Ishikawa (cell line): ENCODE measurements around the gene HSF4.
A peak's percentile ranks its signal among the peaks of the same experiment; 100 is the strongest.

Source experiments
- CEBPB ChIP-seq: IDR thresholded peaks from 2 replicates; pipeline ENCODE4 v1.6.1; 2012
- CREB1 ChIP-seq: IDR thresholded peaks from 2 replicates; pipeline ENCODE4 v1.6.1; 2012; ENCODE audit warnings: low read depth
- EGR1 ChIP-seq: IDR thresholded peaks from 2 replicates; pipeline ENCODE4 v1.6.1; 2012
- EP300 ChIP-seq: IDR thresholded peaks from 2 replicates; pipeline ENCODE4 v1.6.1; 2012; ENCODE audit warnings: borderline replicate concordance
- FOXM1 ChIP-seq: IDR thresholded peaks from 2 replicates; pipeline ENCODE4 v1.6.1; 2012; ENCODE audit warnings: low read depth, borderline replicate concordance
- MAX ChIP-seq: IDR thresholded peaks from 2 replicates; pipeline ENCODE4 v1.6.1; 2012
- NFIC ChIP-seq: IDR thresholded peaks from 2 replicates; pipeline ENCODE4 v1.6.1; 2012
- RAD21 ChIP-seq: IDR thresholded peaks from 2 replicates; pipeline ENCODE4 v1.6.1; 2012; ENCODE audit warnings: low read depth
- REST ChIP-seq: IDR thresholded peaks from 2 replicates; pipeline ENCODE4 v1.6.1; 2012; ENCODE audit warnings: low read depth, mild to moderate bottlenecking
- TAF1 ChIP-seq: IDR thresholded peaks from 2 replicates; pipeline ENCODE4 v1.6.1; 2012; ENCODE audit warnings: low read depth, mild to moderate bottlenecking
- TCF12 ChIP-seq: IDR thresholded peaks from 2 replicates; pipeline ENCODE4 v1.6.1; 2012; ENCODE audit warnings: low read depth
- TEAD4 ChIP-seq: IDR thresholded peaks from 2 replicates; pipeline ENCODE4 v1.6.1; 2012
- USF1 ChIP-seq: IDR thresholded peaks from 2 replicates; pipeline ENCODE4 v1.6.1; 2012
- YY1 ChIP-seq: IDR thresholded peaks from 2 replicates; pipeline ENCODE4 v1.6.1; 2012; ENCODE audit warnings: low read depth
- ZBTB7A ChIP-seq: IDR thresholded peaks from 2 replicates; pipeline ENCODE4 v1.6.1; 2012; ENCODE audit warnings: low read depth

Gene HSF4

GRCh38 chr16:67174706-67175231 is 10.2 kb downstream of the HSF4 start:
- TF ChIP-seq ZBTB7A, result no peak
- no peak for TF ChIP-seq NFIC
- no peak for TF ChIP-seq USF1

- TF ChIP-seq TAF1 (no peak), NFIC (no peak), TEAD4 (no peak), ZBTB7A (no peak), RAD21 (no peak), CEBPB (no peak), FOXM1 (no peak), TCF12 (no peak), REST (no peak), EGR1 (no peak), YY1 (no peak), MAX (no peak), CREB1 (no peak), EP300 (no peak), USF1 (no peak)
These were observed 12.1 kb downstream of the HSF4 start for GRCh38 chr16:67176662-67177061.

GRCh38 chr16:67177743-67178699 is 13.5 kb downstream of the HSF4 start:
- TF ChIP-seq MAX, result peak; percentile 91
- no peak; the same call in 1 of the 2 replicates for TF ChIP-seq RAD21
- TF ChIP-seq NFIC, result peak; percentile 55
- TF ChIP-seq TAF1, result peak; percentile 45
- TF ChIP-seq EGR1, result peak; percentile 11; the same call in 1 of the 2 replicates
- peak; percentile 16; the same call in 1 of the 2 replicates for TF ChIP-seq USF1
- peak; percentile 32; the same call in 1 of the 2 replicates for TF ChIP-seq TEAD4
- no peak for TF ChIP-seq EP300
- peak; percentile 56; the same call in 1 of the 2 replicates for TF ChIP-seq TCF12
- peak; percentile 24; the same call in 1 of the 2 replicates for TF ChIP-seq ZBTB7A

GRCh38 chr16:67179421-67180080 is 15.0 kb downstream of the HSF4 start:
- TF ChIP-seq USF1, result no peak
- peak; percentile 24; the same call in 1 of the 2 replicates for TF ChIP-seq RAD21
- no peak for TF ChIP-seq TCF12

- no peak for TF ChIP-seq EGR1
- TF ChIP-seq REST, result no peak
- no peak for TF ChIP-seq ZBTB7A
- no peak for TF ChIP-seq CEBPB
These were observed 15.6 kb downstream of the HSF4 start for GRCh38 chr16:67180166-67180565.
